ENCODE measurements around the gene MIAT. TPM values are rescaled to one million over a fixed set of nuclear protein-coding genes. Genes with fewer than 3 reads are reported as not detected.
A peak's percentile ranks its signal among the peaks of the same experiment; 100 is the strongest.

Gene MIAT
- total RNA-seq, 1 donor from 2014 or later = 6.1 TPM

- Histone ChIP-seq H3K9me3 (peaks cover 7% of the 10 kb centered on the region), H3K4me1 (no peaks in the 10 kb centered on the region), H3K4me3 (no peak overlapping the region), H3K36me3 (no peaks in the 10 kb centered on the region), H3K27me3 (no peaks in the 10 kb centered on the region), H3K27ac (no peak overlapping the region)
- intact Hi-C loops (cut with DNase I) = no loop called here
- no peak for ATAC-seq
- TF ChIP-seq CTCF (IDR thresholded peaks at IDR 0.05) = no peak
- no peak for DNase-seq
Measured at GRCh38 chr22:26709617-26710390, 52.4 kb downstream of the MIAT start.

GRCh38 chr22:26711205-26711963 lies 54.0 kb downstream of the MIAT start:
- Histone ChIP-seq H3K36me3 (no peaks in the 10 kb centered on the region), H3K4me3 (no peak overlapping the region), H3K27ac (no peak overlapping the region), H3K4me1 (no peaks in the 10 kb centered on the region), H3K27me3 (no peaks in the 10 kb centered on the region), H3K9me3 (peaks cover 7% of the 10 kb centered on the region)
- no peak for TF ChIP-seq CTCF (IDR thresholded peaks at IDR 0.05)
- intact Hi-C loops (cut with DNase I) = no loop called here
- ATAC-seq = peak; percentile 44
- no peak for DNase-seq

- H3K4me1 ChIP-seq = no peaks in the 10 kb centered on the region
- no peak for DNase-seq
- H3K4me3 ChIP-seq = no peak overlapping the region
- peaks cover 2% of the 10 kb centered on the region for H3K9me3 ChIP-seq
- H3K27me3 ChIP-seq = no peaks in the 10 kb centered on the region
- H3K36me3 ChIP-seq = no peaks in the 10 kb centered on the region
- no peak for TF ChIP-seq CTCF (IDR thresholded peaks at IDR 0.05)
- no peak for ATAC-seq
- intact Hi-C loops (cut with DNase I) = no loop called here
- no peak overlapping the region for H3K27ac ChIP-seq
Measured at GRCh38 chr22:26712158-26712557, 54.8 kb downstream of the MIAT start.

- H3K27ac ChIP-seq = no peak overlapping the region
- no peaks in the 10 kb centered on the region for H3K36me3 ChIP-seq
- no peaks in the 10 kb centered on the region for H3K4me1 ChIP-seq
- no peaks in the 10 kb centered on the region for H3K9me3 ChIP-seq
- ATAC-seq (no peak), DNase-seq (no peak)
- no peaks in the 10 kb centered on the region for H3K27me3 ChIP-seq
- H3K4me3 ChIP-seq = no peak overlapping the region
- no peak for TF ChIP-seq CTCF (IDR thresholded peaks at IDR 0.05)
- intact Hi-C loops (cut with DNase I) = no loop called here
Measured at GRCh38 chr22:26713823-26714449, 56.5 kb downstream of the MIAT start.

- intact Hi-C loops (cut with DNase I) = no loop called here
- no peaks in the 10 kb centered on the region for H3K36me3 ChIP-seq
- TF ChIP-seq CTCF (IDR thresholded peaks at IDR 0.05) = no peak
- no peak overlapping the region for H3K27ac ChIP-seq
- H3K9me3 ChIP-seq = no peaks in the 10 kb centered on the region
- H3K27me3 ChIP-seq = no peaks in the 10 kb centered on the region
- no peaks in the 10 kb centered on the region for H3K4me1 ChIP-seq
- DNase-seq (no peak), ATAC-seq (no peak)
- H3K4me3 ChIP-seq = no peak overlapping the region
Measured at GRCh38 chr22:26714971-26715370, 57.6 kb downstream of the MIAT start.

Data from upper lobe of right lung (tissue), 1 donor.